Naive thymus-derived CD4-positive, alpha-beta T cell (primary cell): ENCODE measurements around the gene HOXB3. TPM values are rescaled to one million over a fixed set of nuclear protein-coding genes. Genes with fewer than 3 reads are reported as not detected.

Source experiments
- ATAC-seq: fragments of 150-1000 bp; cut with Tn5 transposase; 2 replicates; pipeline ENCODE4 v1.10.0; 2021; ENCODE audit warnings: mild to moderate bottlenecking, moderate library complexity
- CTCF ChIA-PET: fragments of 350-600 bp; sonication (Branson Sonifier 250); formaldehyde crosslinking; loops from one replicate; lab custom pipeline; 2021; ENCODE audit warnings: antibody characterized with exemption; lab: Charles Lee
- POLR2A ChIA-PET: fragments of 350-600 bp; sonication (Branson Sonifier 250); formaldehyde crosslinking; loops from one replicate; lab custom pipeline; 2021; ENCODE audit warnings: antibody characterized with exemption, inconsistent platforms; lab: Charles Lee
- DNase-seq, 9 donors: peaks; one replicate each; pipeline versions ENCODE4 v3.0.0 to v3.0.0-alpha.2; 2020 to 2022; ENCODE audit warnings: mixed read lengths in 1 of 9
- H3K27ac ChIP-seq: one replicate; pipeline ENCODE4 v1.7.0; 2013; ENCODE audit warnings: mild to moderate bottlenecking, low read depth, low read length, moderate library complexity
- H3K27me3 ChIP-seq, 2 donors: one replicate each; pipeline ENCODE4 v1.7.0; 2013; ENCODE audit warnings: low read length in 2 of 2, mild to moderate bottlenecking in 2 of 2, moderate library complexity in 2 of 2; ENCODE audit not compliant: control insufficient read depth in 2 of 2, insufficient read depth in 2 of 2
- H3K36me3 ChIP-seq, 3 experiments: 1 replicate in 2 of 3; 2 replicates in 1 of 3; pipeline ENCODE4 v1.7.0; 2013; ENCODE audit warnings: low read length in 3 of 3, mild to moderate bottlenecking in 3 of 3, moderate library complexity in 1 of 3; ENCODE audit not compliant: insufficient read depth in 3 of 3, control insufficient read depth in 2 of 3
- H3K4me1 ChIP-seq, 2 donors: one replicate each; pipeline ENCODE4 v1.7.0; 2013; ENCODE audit warnings: low read length in 2 of 2, mild to moderate bottlenecking in 2 of 2, moderate library complexity in 1 of 2; ENCODE audit not compliant: control insufficient read depth in 2 of 2, insufficient read depth in 2 of 2
- H3K4me3 ChIP-seq: 2 replicates; pipeline ENCODE4 v1.7.0; 2013; ENCODE audit warnings: mild to moderate bottlenecking, low read length
- H3K9me3 ChIP-seq, 3 experiments: 1 replicate in 2 of 3; 2 replicates in 1 of 3; pipeline ENCODE4 v1.7.0; 2013; ENCODE audit warnings: low read length in 3 of 3; ENCODE audit not compliant: control insufficient read depth in 2 of 3
- H3K27ac Mint-ChIP-seq, 9 donors: one replicate each; pipeline ENCODE4 v1.8.0; 2020 to 2022; ENCODE audit warnings: mixed read lengths in 9 of 9, mild to moderate bottlenecking in 8 of 9, moderate library complexity in 5 of 9, inconsistent platforms in 2 of 9
- H3K27me3 Mint-ChIP-seq, 5 donors: one replicate each; pipeline ENCODE4 v1.8.0; 2021 to 2022; ENCODE audit warnings: mixed read lengths in 5 of 5, mild to moderate bottlenecking in 1 of 5
- H3K36me3 Mint-ChIP-seq, 5 donors: one replicate each; pipeline ENCODE4 v1.8.0; 2020 to 2022; ENCODE audit warnings: mixed read lengths in 5 of 5, mild to moderate bottlenecking in 3 of 5, inconsistent platforms in 1 of 5
- H3K4me1 Mint-ChIP-seq, 7 donors: one replicate each; pipeline ENCODE4 v1.8.0; 2020 to 2022; ENCODE audit warnings: mixed read lengths in 7 of 7, mild to moderate bottlenecking in 3 of 7, inconsistent platforms in 1 of 7
- H3K4me3 Mint-ChIP-seq, 10 donors: one replicate each; pipeline ENCODE4 v1.8.0; 2020 to 2022; ENCODE audit warnings: mild to moderate bottlenecking in 10 of 10, mixed read lengths in 10 of 10, moderate library complexity in 6 of 10, inconsistent platforms in 2 of 10
- H3K9me3 Mint-ChIP-seq, 11 donors: one replicate each; pipeline ENCODE4 v1.8.0; 2020 to 2022; ENCODE audit warnings: mixed read lengths in 11 of 11, mild to moderate bottlenecking in 4 of 11, inconsistent platforms in 1 of 11, moderate library complexity in 1 of 11
- intact Hi-C, 2 donors: fragments of 100-400 bp; cut with micrococcal nuclease; formaldehyde crosslinking; loops; one replicate each; pipeline ENCODE4 v1.15.1; 2023
- polyA plus RNA-seq, 2 donors: library from polyadenylated mRNA; unstranded; fragments of 300-500 nt; fragmentation: Illumina TruSeq; gene quantifications; one replicate each; pipeline ENCODE4 v1.2.3, GENCODE V29; 2021
- total RNA-seq, 6 experiments: library from RNA in 5 of 6; stranded (reverse) in 5 of 6; gene quantifications; 1 replicate in 5 of 6; 2 replicates in 1 of 6; pipeline ENCODE4 v1.2.3 and lab custom pipeline; 2021 to 2026

The HOXB3 gene
- total and polyA plus RNA-seq, 7 experiments from 2014 or later: 0.11 to 14.6 (median 5.8) TPM; not detected in 1

DNA sequence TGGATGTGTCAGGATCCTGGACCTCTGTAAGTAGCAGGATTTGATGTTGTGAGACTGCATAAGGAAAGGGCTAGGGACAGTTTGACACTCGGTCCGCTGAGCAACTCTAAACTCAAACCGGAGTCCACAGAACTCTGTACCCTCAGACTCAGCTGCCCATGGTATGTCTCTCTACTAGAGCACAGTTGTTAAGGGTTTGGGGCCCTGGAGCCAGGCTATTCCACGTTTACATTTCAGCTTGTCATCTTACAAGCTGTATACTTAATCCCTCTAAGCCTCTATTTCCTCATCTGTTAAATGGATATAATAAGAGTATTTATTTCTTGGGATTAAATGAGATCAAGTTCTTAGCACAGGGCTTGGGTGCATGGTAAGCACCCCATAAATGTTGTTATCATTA, 87.1 kb downstream of the HOXB3 start:
- CTCF ChIA-PET: interaction anchor here (0.8 to 1.4 kb wide), 2 partner anchors 10 to 38 kb away, joined by 3 to 5 read pairs; no protein-coding TSS in a partner anchor
- no peak overlapping the region for H3K4me3 ChIP-seq

DNA sequence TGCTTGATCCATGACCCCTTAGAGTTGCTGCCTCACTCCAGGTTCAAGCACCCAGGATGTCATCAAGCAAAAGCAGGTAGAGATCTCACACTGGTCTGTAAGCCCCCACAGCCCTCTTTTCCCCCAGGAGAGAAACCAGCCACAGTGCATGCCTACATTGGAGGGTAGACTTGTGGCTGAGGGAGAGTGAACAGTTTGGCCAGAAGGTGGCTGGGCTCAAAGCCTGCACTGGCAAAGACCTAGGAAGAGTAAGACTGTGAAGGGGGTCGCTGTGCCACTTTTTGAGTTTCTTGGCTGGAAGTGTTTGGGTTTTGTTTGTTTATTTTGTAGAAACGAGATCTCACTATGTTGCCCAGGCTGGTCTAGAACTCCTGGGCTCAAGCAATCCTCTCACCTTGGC, 87.7 kb downstream of the HOXB3 start:
- intact Hi-C loops: no loop called here
- H3K4me3 Mint-ChIP-seq: no peak overlapping the region
- peaks cover 0 to 43% (median 0%) of the 10 kb centered on the region in 7 donors for H3K4me1 Mint-ChIP-seq
- H3K27me3 Mint-ChIP-seq: peaks cover 6 to 56% (median 19%) of the 10 kb centered on the region in 5 donors
- Histone ChIP-seq H3K9me3 (no peaks in the 10 kb centered on the region), H3K36me3 (no peaks in the 10 kb centered on the region), H3K27ac (no peak overlapping the region), H3K4me1 (peaks cover 0 to 5% of the 10 kb centered on the region in 2 donors), H3K4me3 (no peak overlapping the region), H3K27me3 (no peaks in the 10 kb centered on the region)
- H3K36me3 Mint-ChIP-seq: no peaks in the 10 kb centered on the region
- ChIA-PET CTCF (no interaction called here), POLR2A (no interaction called here)
- ATAC-seq: no peak
- DNase-seq: no peak
- peak overlapping the region in 1 of 9 donors; percentile 74 for H3K27ac Mint-ChIP-seq
- H3K9me3 Mint-ChIP-seq: peaks cover 0 to 4% (median 0%) of the 10 kb centered on the region in 11 donors

More for the DNA sequence above, 87.1 kb downstream of the HOXB3 start:
- POLR2A ChIA-PET: interaction anchor here (2.4 kb wide), 1 partner anchor 38 kb away, joined by 7 read pairs; no protein-coding TSS in a partner anchor
- peak overlapping the region in 1 of 9 donors; percentile 26 for H3K27ac Mint-ChIP-seq
- H3K4me3 Mint-ChIP-seq: no peak overlapping the region
- H3K9me3 Mint-ChIP-seq: peaks cover 0 to 4% (median 0%) of the 10 kb centered on the region in 11 donors
- H3K36me3 Mint-ChIP-seq: no peaks in the 10 kb centered on the region
- intact Hi-C loops: no loop called here
- H3K9me3 ChIP-seq: no peaks in the 10 kb centered on the region
- ATAC-seq: no peak
- no peaks in the 10 kb centered on the region for H3K36me3 ChIP-seq
- H3K4me1 ChIP-seq: peaks cover 0 to 5% of the 10 kb centered on the region in 2 donors
- H3K27me3 Mint-ChIP-seq: peaks cover 6 to 51% (median 19%) of the 10 kb centered on the region in 5 donors
- DNase-seq: no peak
- H3K27me3 ChIP-seq: no peaks in the 10 kb centered on the region
- H3K27ac ChIP-seq: no peak overlapping the region
- peaks cover 0 to 41% (median 0%) of the 10 kb centered on the region in 7 donors for H3K4me1 Mint-ChIP-seq

DNA sequence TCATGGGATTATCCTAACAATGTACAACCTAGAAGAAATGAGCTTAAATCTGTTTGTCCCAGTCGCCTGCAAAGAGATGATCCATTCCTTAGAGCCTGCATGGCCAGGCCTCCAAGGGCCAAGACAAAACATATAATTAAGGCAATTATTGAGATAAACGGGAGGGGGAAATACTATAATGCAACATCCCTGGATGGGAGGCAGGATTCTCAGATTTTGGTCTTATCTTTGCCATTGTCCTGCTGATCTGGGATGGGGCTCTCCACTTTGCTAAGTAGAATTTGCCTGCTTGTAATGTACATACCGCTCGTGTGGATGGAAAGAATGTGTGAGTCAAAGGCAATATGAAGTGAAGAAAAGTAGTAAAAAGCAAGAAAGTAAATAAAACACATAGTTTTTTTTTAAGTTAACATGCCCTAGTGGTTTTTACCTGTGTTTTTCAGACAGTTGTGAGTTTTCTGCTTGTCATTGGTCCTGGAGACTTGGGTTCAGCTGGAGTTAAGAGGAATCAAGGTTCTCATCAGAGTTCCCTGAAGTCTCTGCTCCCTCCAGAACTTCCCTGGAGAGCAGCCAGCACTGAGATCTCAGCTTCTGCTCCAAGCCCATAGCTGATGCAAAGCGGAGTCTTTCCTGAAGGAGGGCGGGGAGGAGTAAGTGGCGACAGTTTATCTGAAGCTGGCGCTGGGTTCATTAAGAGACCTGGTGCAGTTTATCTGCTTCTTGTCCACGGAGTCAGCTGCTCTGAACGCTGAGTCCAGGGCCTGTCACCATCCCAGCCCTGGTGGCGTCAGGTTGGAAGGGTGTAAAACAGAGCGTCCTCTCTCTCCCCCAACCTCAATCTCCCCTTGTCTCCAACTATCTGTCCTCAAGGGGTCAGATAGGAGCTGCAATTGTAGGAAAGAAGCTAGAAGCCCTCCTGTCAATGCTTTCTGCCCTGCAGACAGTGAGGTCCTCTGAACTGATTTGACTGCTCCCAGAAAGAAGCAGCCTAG, 89.3 kb downstream of the HOXB3 start:
- Histone ChIP-seq H3K9me3 (no peaks in the 10 kb centered on the region), H3K4me3 (no peak overlapping the region), H3K4me1 (peaks cover 0 to 5% of the 10 kb centered on the region in 2 donors), H3K36me3 (no peaks in the 10 kb centered on the region), H3K27ac (no peak overlapping the region), H3K27me3 (no peaks in the 10 kb centered on the region)
- intact Hi-C loops: loop anchor here in 1 of 2 donors (1.0 kb wide), 1 partner anchor 94 kb away; no protein-coding TSS in a partner anchor
- DNase-seq: peak in 1 of 9 donors; percentile 25
- ChIA-PET POLR2A (interaction anchor here (1.6 to 2.4 kb wide), 2 partner anchors 13 to 41 kb away, joined by 5 read pairs; no protein-coding TSS in a partner anchor), CTCF (interaction anchor here (0.7 to 1.3 kb wide), 7 partner anchors 8 to 104 kb away, joined by 3 to 5 read pairs (median 3); partner anchors contain the start of gene HOXB6)
- Mint-ChIP-seq H3K27ac (peak overlapping the region in 1 of 9 donors; percentile 27), H3K36me3 (no peaks in the 10 kb centered on the region), H3K4me3 (no peak overlapping the region), H3K27me3 (peaks cover 6 to 65% (median 20%) of the 10 kb centered on the region in 5 donors), H3K4me1 (peaks cover 0 to 36% (median 0%) of the 10 kb centered on the region in 7 donors), H3K9me3 (peaks cover 0 to 4% (median 0%) of the 10 kb centered on the region in 11 donors)
- no peak for ATAC-seq

- Histone ChIP-seq H3K27ac (no peak overlapping the region), H3K9me3 (no peaks in the 10 kb centered on the region), H3K4me1 (no peaks in the 10 kb centered on the region), H3K4me3 (no peak overlapping the region), H3K27me3 (no peaks in the 10 kb centered on the region), H3K36me3 (no peaks in the 10 kb centered on the region)
- Mint-ChIP-seq H3K27me3 (peaks cover 6 to 70% (median 20%) of the 10 kb centered on the region in 5 donors), H3K9me3 (peaks cover 0 to 4% (median 0%) of the 10 kb centered on the region in 11 donors), H3K4me1 (peaks cover 0 to 27% (median 0%) of the 10 kb centered on the region in 7 donors), H3K27ac (no peak overlapping the region), H3K36me3 (no peaks in the 10 kb centered on the region), H3K4me3 (no peak overlapping the region)
- intact Hi-C loops: no loop called here
- no peak for DNase-seq
- ATAC-seq: no peak
- ChIA-PET POLR2A (interaction anchor here (1.6 to 2.4 kb wide), 2 partner anchors 13 to 42 kb away, joined by 5 read pairs; no protein-coding TSS in a partner anchor), CTCF (interaction anchor here (0.8 kb wide), 1 partner anchor 23 kb away, joined by 3 read pairs; no protein-coding TSS in a partner anchor)
Measured at GRCh38 chr17:48499735-48500434, 90.2 kb downstream of the HOXB3 start.

DNA sequence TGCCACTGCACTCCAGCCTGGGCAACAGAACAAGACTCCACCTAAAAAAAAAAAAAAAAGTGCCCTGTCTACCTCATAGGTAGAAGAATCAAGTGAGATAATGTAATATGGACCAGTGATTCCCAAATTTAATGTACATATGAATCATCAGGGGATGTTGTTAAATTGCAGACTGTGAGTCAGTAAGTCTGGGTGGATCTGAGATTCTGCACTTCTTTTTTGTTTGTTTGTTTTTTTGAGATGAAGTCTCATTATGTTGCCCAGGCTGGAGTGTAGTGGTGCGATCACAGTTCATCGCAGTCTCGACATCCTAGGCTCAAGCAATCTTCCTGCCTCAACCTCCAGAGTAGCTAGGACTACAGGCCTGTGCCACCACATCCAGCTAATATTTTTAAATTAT, 90.8 kb downstream of the HOXB3 start:
- H3K27ac ChIP-seq: no peak overlapping the region
- POLR2A ChIA-PET: interaction anchor here (2.4 kb wide), 1 partner anchor 42 kb away, joined by 5 read pairs; no protein-coding TSS in a partner anchor

More for the DNA sequence above, 90.8 kb downstream of the HOXB3 start:
- no peaks in the 10 kb centered on the region for H3K36me3 Mint-ChIP-seq
- no peak overlapping the region for H3K4me3 ChIP-seq
- H3K4me3 Mint-ChIP-seq: no peak overlapping the region
- peaks cover 0 to 21% (median 0%) of the 10 kb centered on the region in 7 donors for H3K4me1 Mint-ChIP-seq
- intact Hi-C loops: no loop called here
- DNase-seq (no peak), ATAC-seq (no peak)
- H3K27me3 ChIP-seq: no peaks in the 10 kb centered on the region
- CTCF ChIA-PET: no interaction called here
- H3K27ac Mint-ChIP-seq: no peak overlapping the region
- H3K9me3 Mint-ChIP-seq: peaks cover 0 to 4% (median 0%) of the 10 kb centered on the region in 11 donors
- H3K36me3 ChIP-seq: no peaks in the 10 kb centered on the region
- no peaks in the 10 kb centered on the region for H3K9me3 ChIP-seq
- no peaks in the 10 kb centered on the region for H3K4me1 ChIP-seq
- H3K27me3 Mint-ChIP-seq: peaks cover 10 to 75% (median 25%) of the 10 kb centered on the region in 5 donors
